K562 (cell line): Measurements from ENCODE around the gene KRT25. TPM values are rescaled to one million over a fixed set of nuclear protein-coding genes. Genes with fewer than 3 reads are reported as not detected.

Source experiments
- ATAC-seq: fragments of 200-7000 bp; cut with Tn5 transposase; 3 replicates; pipeline ENCODE4 v1.9.1; 2020; ENCODE audit warnings: moderate library complexity
- BruUV-seq: library from RNA; stranded (reverse); fragments of 400-500 nt; replicated peaks from 2 replicates; lab custom pipeline; 2021; lab: Mats Ljungman, UMichigan
- CTCF ChIA-PET: fragments of 300-600 bp; formaldehyde crosslinking; extraction: SDS; loops from one replicate; lab custom pipeline; 2021; ENCODE audit warnings: low intra/inter-chr PET ratio; lab: Yijun Ruan, JAX
- POLR2A ChIA-PET: fragments of 300-600, 350-650 bp; sonication (Branson Sonifier 250); formaldehyde crosslinking; extraction: SDS; loops from one replicate; lab custom pipeline; 2021; ENCODE audit warnings: antibody characterized with exemption, inconsistent platforms; lab: Yijun Ruan, JAX
- DNase-seq, 4 experiments: peaks; one replicate each; pipeline versions ENCODE4 v3.0.0 to v3.0.0-alpha.2; 2011 to 2018; ENCODE audit warnings: low spot score in 3 of 4, mixed read lengths in 3 of 4; ENCODE audit errors: extremely low read depth in 1 of 4
- FAIRE-seq: peaks from 2 replicates; lab custom pipeline; 2011; peaks lifted over from hg19 to GRCh38; lab: Jason Lieb, UNC
- H2AFZ ChIP-seq: 2 replicates; pipeline ENCODE4 v1.6.0; 2011; ENCODE audit warnings: low read depth, low read length, control low read depth, inconsistent platforms
- H3K27ac ChIP-seq: fragments of 200-600 bp; 3 replicates; pipeline ENCODE4 v1.8.0; 2011; ENCODE audit warnings: low read depth, mild to moderate bottlenecking, control low read depth, inconsistent platforms, low read length, moderate library complexity, mixed read lengths; ENCODE audit errors: extremely low read depth
- H3K27me3 ChIP-seq, 2 experiments: fragments of 300-600 bp in 1 of 2; 2 replicates in 1 of 2; 3 replicates in 1 of 2; pipeline versions ENCODE4 v1.6.0 to v1.8.0; 2011; ENCODE audit warnings: inconsistent platforms in 2 of 2, low read length in 2 of 2, mild to moderate bottlenecking in 1 of 2, mixed read lengths in 1 of 2, moderate library complexity in 1 of 2; ENCODE audit not compliant: control insufficient read depth in 2 of 2, insufficient read depth in 2 of 2
- H3K36me3 ChIP-seq: fragments of 300-600 bp; 3 replicates; pipeline ENCODE4 v1.8.0; 2011; ENCODE audit warnings: mild to moderate bottlenecking, low read length, inconsistent platforms; ENCODE audit not compliant: control insufficient read depth, insufficient read depth
- H3K4me1 ChIP-seq, 2 experiments: fragments of 200-600 bp in 1 of 2; replicated peaks in 1 of 2; 2 replicates in 1 of 2; 3 replicates in 1 of 2; pipeline versions ENCODE4 v1.5.1 to v1.8.0; 2011; ENCODE audit warnings: inconsistent platforms in 2 of 2, low read length in 2 of 2, mild to moderate bottlenecking in 1 of 2, mixed read lengths in 1 of 2, moderate library complexity in 1 of 2; ENCODE audit not compliant: control insufficient read depth in 2 of 2, insufficient read depth in 2 of 2
- H3K4me2 ChIP-seq: 2 replicates; pipeline ENCODE4 v1.6.1; 2011; ENCODE audit warnings: low read length, control low read depth, inconsistent platforms, mixed read lengths; ENCODE audit not compliant: insufficient read depth
- H3K4me3 ChIP-seq: fragments of 200-600 bp; sonication (generic), shearing (Covaris generic); 2 replicates; pipeline ENCODE4 v1.5.1; 2016; ENCODE audit warnings: control low read depth, inconsistent platforms
- H3K79me2 ChIP-seq: fragments of 200-600 bp; 3 replicates; pipeline ENCODE4 v1.8.0; 2011; ENCODE audit warnings: low read length, inconsistent platforms; ENCODE audit not compliant: control insufficient read depth, insufficient read depth
- H3K9ac ChIP-seq, 2 experiments: 2 replicates each; pipeline versions ENCODE4 v1.6.0 to v1.6.1; 2011; ENCODE audit warnings: low read depth in 2 of 2, low read length in 2 of 2, control low read depth in 1 of 2, inconsistent platforms in 1 of 2, mild to moderate bottlenecking in 1 of 2, mixed read lengths in 1 of 2; ENCODE audit not compliant: insufficient read depth in 1 of 2
- H3K9me1 ChIP-seq: one replicate; pipeline ENCODE4 v1.6.0; 2011; ENCODE audit warnings: inconsistent platforms, mild to moderate bottlenecking, low read length, moderate library complexity; ENCODE audit not compliant: control insufficient read depth, insufficient read depth
- H3K9me3 ChIP-seq: replicated peaks from 2 replicates; pipeline ENCODE4 v1.5.1; 2011; ENCODE audit warnings: low read depth, low read length, inconsistent platforms; ENCODE audit not compliant: control insufficient read depth, insufficient read depth
- H4K20me1 ChIP-seq: replicated peaks from 2 replicates; pipeline ENCODE4 v1.6.1; 2011; ENCODE audit warnings: low read length, inconsistent platforms, mixed read lengths; ENCODE audit not compliant: control insufficient read depth, insufficient read depth
- C11orf30 ChIP-seq: fragments of 450-650 bp; IDR thresholded peaks from 2 replicates; pipeline ENCODE4 v1.6.1; 2016; ENCODE audit warnings: low read depth, mild to moderate bottlenecking
- CUX1 ChIP-seq: fragments of 200-800 bp; sonication (Bioruptor generic); IDR thresholded peaks from 2 replicates; pipeline ENCODE4 v1.6.1; 2016; ENCODE audit warnings: missing genetic modification characterization, missing compliant biosample characterization
- HNRNPUL1 ChIP-seq: fragments of 200-400 bp; formaldehyde crosslinking; IDR thresholded peaks from 2 replicates; pipeline ENCODE4 v1.6.1; 2017; ENCODE audit warnings: low read length
- ILK ChIP-seq: fragments of 450-650 bp; IDR thresholded peaks from 2 replicates; pipeline ENCODE4 v1.6.1; 2016; ENCODE audit warnings: missing genetic modification characterization, low read depth, mild to moderate bottlenecking, missing compliant biosample characterization, moderate library complexity, borderline replicate concordance
- LARP7 ChIP-seq: fragments of 450-650 bp; IDR thresholded peaks from 2 replicates; pipeline ENCODE4 v1.6.1; 2016
- LCOR ChIP-seq: sonication (generic); formaldehyde crosslinking; IDR thresholded peaks from 2 replicates; pipeline ENCODE4 v1.8.0; 2022; ENCODE audit warnings: mild to moderate bottlenecking, missing genetic modification reagents
- MAFF ChIP-seq: IDR thresholded peaks from 2 replicates; pipeline ENCODE4 v1.6.1; 2012; ENCODE audit warnings: low read length, improper control_type of control experiment
- NFIC ChIP-seq: fragments of 450-650 bp; IDR thresholded peaks from 2 replicates; pipeline ENCODE4 v1.6.1; 2017; ENCODE audit warnings: mild to moderate bottlenecking, inconsistent platforms
- RCOR1 ChIP-seq, 2 experiments: IDR thresholded peaks; 2 replicates each; pipeline ENCODE4 v1.6.1; 2012; ENCODE audit warnings: low read depth in 2 of 2, low read length in 2 of 2, borderline replicate concordance in 1 of 2, improper control_type of control experiment in 1 of 2
- TEAD1 ChIP-seq, 2 experiments: fragments of 450-650 bp in 1 of 2; sonication (generic) in 1 of 2; formaldehyde crosslinking; IDR thresholded peaks; 2 replicates each; pipeline versions ENCODE4 v1.4.0 to v1.8.0; 2020 to 2022; ENCODE audit warnings: mild to moderate bottlenecking in 2 of 2, missing genetic modification reagents in 1 of 2
- ZBTB43 ChIP-seq: sonication (generic); formaldehyde crosslinking; IDR thresholded peaks from 2 replicates; pipeline ENCODE4 v1.8.0; 2023; ENCODE audit warnings: mild to moderate bottlenecking, missing genetic modification reagents
- ZBTB5 ChIP-seq: fragments of 450-650 bp; IDR thresholded peaks from 2 replicates; pipeline ENCODE4 v1.6.1; 2017; ENCODE audit warnings: antibody characterized with exemption
- ZFP30 ChIP-seq: fragments of 250-450 bp; sonication (Bioruptor Pico); IDR thresholded peaks from 2 replicates; pipeline ENCODE4 v1.8.0; 2022; ENCODE audit warnings: moderate library complexity, mild to moderate bottlenecking, inconsistent platforms, borderline replicate concordance
- ZNF830 ChIP-seq: fragments of 250-450 bp; sonication (Bioruptor Pico); IDR thresholded peaks from 2 replicates; pipeline ENCODE4 v1.5.0; 2021; ENCODE audit warnings: mild to moderate bottlenecking
- WGBS: fragments of 100-300 bp; shearing (Covaris generic); methylation state at CpG from one replicate; pipeline ENCODE4 v1.1.6; 2016; ENCODE audit warnings: low coverage, mixed read lengths; ENCODE audit not compliant: insufficient coverage; ENCODE audit errors: missing lambda C conversion rate; 5-methylcytosine and 5-hydroxymethylcytosine counted together
- in situ Hi-C: fragments of 300-500 bp; cut with MboI; formaldehyde crosslinking; loops from 4 replicates; pipeline ENCODE4 v1.15.0; 2018; ENCODE audit warnings: inconsistent platforms, mixed read lengths
- intact Hi-C: fragments of 100-400 bp; cut with micrococcal nuclease; formaldehyde crosslinking; loops from 2 replicates; pipeline ENCODE4 v1.14.2; 2022
- polyA plus RNA-seq, 8 experiments: library from polyadenylated mRNA; depleted of rRNA in 4 of 8; stranded (reverse) in 5 of 8; unstranded in 3 of 8; fragments of >200 nt; fragmentation: Nextera tagmentation in 2 of 8; fragmentation: Illumina TruSeq in 1 of 8; extraction: Ambion mirVana in 2 of 8; extraction: Trizol in 1 of 8; gene quantifications; 2 replicates each; pipeline versions ENCODE4 v1.2.1 to v1.2.3, GENCODE V29; 2011 to 2014; ENCODE audit warnings: inconsistent platforms in 1 of 8, missing spikeins in 1 of 8
- total RNA-seq, 7 experiments: library from RNA; depleted of rRNA in 6 of 7; stranded (reverse); fragments of >200 nt in 6 of 7; fragmentation: Illumina TruSeq in 2 of 7; extraction: Trizol in 2 of 7; gene quantifications; 2 replicates each; pipeline versions ENCODE4 v1.2.1 to v1.2.3, GENCODE V29; 2011 to 2021; ENCODE audit warnings: low replicate concordance in 1 of 7

Gene KRT25
- total and polyA plus RNA-seq, 9 of the 15 experiments (the other 6 are each of a cell fraction or from before 2014, with no cell fraction given), result not detected

GRCh38 chr17:40794466-40794865 lies 39.3 kb upstream of the KRT25 start (continued):
- TF ChIP-seq CUX1, result no peak
- no peak for TF ChIP-seq C11orf30
- no peak for TF ChIP-seq TEAD1 (CRISPR knock-in tag; IDR thresholded peaks at IDR 0.05)

GRCh38 chr17:40793832-40794231 lies 38.7 kb upstream of the KRT25 start:
- Histone ChIP-seq H2AFZ (no peak overlapping the region), H4K20me1 (no peaks in the 10 kb centered on the region), H3K4me3 (no peak overlapping the region), H3K9ac (no peak overlapping the region), H3K36me3 (no peaks in the 10 kb centered on the region), H3K4me1 (peaks cover 0 to 5% of the 10 kb centered on the region in 2 experiments; a peak in 1 of 5 replicates), H3K27me3 (peaks cover 25 to 37% of the 10 kb centered on the region in 2 experiments), H3K9me3 (no peaks in the 10 kb centered on the region), H3K9me1 (no peaks in the 10 kb centered on the region), H3K4me2 (no peak overlapping the region), H3K27ac (no peak overlapping the region), H3K79me2 (no peaks in the 10 kb centered on the region)
- WGBS, result 2% methylated on average over 10 of the region's 10 CpGs
- DNase-seq (no peak), ATAC-seq (no peak), FAIRE-seq (no peak)
- intact Hi-C loops (no loop called here), in situ Hi-C loops (loop anchor here (5.0 kb wide), 1 partner anchor 177 kb away; no protein-coding TSS in a partner anchor)
- no TSS peak for BruUV-seq
- POLR2A ChIA-PET, result no interaction called here
- CTCF ChIA-PET, result no interaction called here
- peak; percentile 35; the same call in 1 of the 2 replicates for TF ChIP-seq NFIC
- TF ChIP-seq ZBTB43, result no peak
- TF ChIP-seq ZBTB5, result no peak
- TF ChIP-seq LCOR, result no peak
- no peak for TF ChIP-seq HNRNPUL1
- no peak for TF ChIP-seq ILK (tag)
- no peak for TF ChIP-seq RCOR1 (IDR thresholded peaks at IDR 0.05; ENCODE audit: borderline replicate concordance in 1 of 2, low read depth in 2 of 2, low read length in 2 of 2)
- TF ChIP-seq ZFP30, result no peak
- TF ChIP-seq MAFF, result no peak
- TF ChIP-seq ZNF830 (CRISPR knock-in tag), result no peak
- TF ChIP-seq LARP7, result no peak
